SK-N-SH (cell line): ENCODE results near the gene NDUFB8. TPM values are rescaled to one million over a fixed set of nuclear protein-coding genes. Genes with fewer than 3 reads are reported as not detected.

Experiments used
- CTCF ChIA-PET: fragments of 300-600, 350-600 bp; formaldehyde crosslinking; extraction: SDS; loops from one replicate; lab custom pipeline; 2021; lab: Yijun Ruan, JAX
- POLR2A ChIA-PET: fragments of 350-600 bp; sonication (Branson Sonifier 250); formaldehyde crosslinking; extraction: SDS; loops from one replicate; lab custom pipeline; 2020; ENCODE audit warnings: antibody characterized with exemption, inconsistent platforms; lab: Yijun Ruan, JAX
- DNase-seq: peaks from one replicate; pipeline ENCODE4 v3.0.0; 2012
- H2AFZ ChIP-seq: fragments of 200-600 bp; sonication (generic); 2 replicates; pipeline ENCODE4 v1.8.1; 2016; ENCODE audit warnings: antibody characterized with exemption, mild to moderate bottlenecking, low read depth
- H3F3A ChIP-seq: fragments of 200-600 bp; sonication (generic); replicated peaks from 2 replicates; pipeline ENCODE3; 2016; ENCODE audit warnings: antibody characterized with exemption, mild to moderate bottlenecking; ENCODE audit not compliant: insufficient read depth
- H3K27ac ChIP-seq, 2 experiments: fragments of 200-500 bp in 1 of 2; fragments of 200-600 bp in 1 of 2; sonication (Bioruptor generic) in 1 of 2; sonication (generic), shearing (Covaris generic) in 1 of 2; 2 replicates each; pipeline versions ENCODE4 v1.5.1 to v1.6.1; 2014 to 2016; ENCODE audit warnings: low read depth in 2 of 2, inconsistent platforms in 1 of 2, low read length in 1 of 2, mild to moderate bottlenecking in 1 of 2, mixed read lengths in 1 of 2
- H3K27me3 ChIP-seq: fragments of 200-600 bp; sonication (generic), shearing (Covaris generic); 2 replicates; pipeline ENCODE4 v1.6.1; 2016; ENCODE audit warnings: mixed run types; ENCODE audit not compliant: insufficient read depth
- H3K36me3 ChIP-seq, 2 experiments: fragments of 200-500 bp in 1 of 2; fragments of 200-600 bp in 1 of 2; sonication (Bioruptor generic) in 1 of 2; sonication (generic) in 1 of 2; replicated peaks in 1 of 2; 2 replicates each; pipeline versions ENCODE3 to v1.5.1; 2014 to 2016; ENCODE audit warnings: low read length in 1 of 2, mild to moderate bottlenecking in 1 of 2; ENCODE audit not compliant: insufficient read depth in 2 of 2, control insufficient read depth in 1 of 2
- H3K4me1 ChIP-seq, 2 experiments: fragments of 200-500 bp in 1 of 2; fragments of 200-600 bp in 1 of 2; sonication (Bioruptor generic) in 1 of 2; sonication (generic), shearing (Covaris generic) in 1 of 2; 2 replicates each; pipeline versions ENCODE4 v1.5.1 to v1.6.1; 2014 to 2016; ENCODE audit warnings: low read depth in 1 of 2, low read length in 1 of 2, mixed run types in 1 of 2; ENCODE audit not compliant: insufficient read depth in 2 of 2, control insufficient read depth in 1 of 2
- H3K4me2 ChIP-seq: fragments of 200-600 bp; sonication (generic), shearing (Covaris generic); 2 replicates; pipeline ENCODE4 v1.6.1; 2017; ENCODE audit warnings: mixed run types
- H3K4me3 ChIP-seq, 2 experiments: fragments of 200-500 bp in 1 of 2; fragments of 200-600 bp in 1 of 2; sonication (Bioruptor generic) in 1 of 2; sonication (generic), shearing (Covaris generic) in 1 of 2; 2 replicates each; pipeline versions ENCODE4 v1.5.1 to v1.8.1; 2014 to 2016; ENCODE audit warnings: low read depth in 2 of 2, inconsistent platforms in 1 of 2, low read length in 1 of 2, mild to moderate bottlenecking in 1 of 2, mixed read lengths in 1 of 2, moderate library complexity in 1 of 2
- H3K79me2 ChIP-seq: fragments of 200-600 bp; sonication (generic); 2 replicates; pipeline ENCODE4 v1.8.1; 2017; ENCODE audit warnings: mild to moderate bottlenecking; ENCODE audit not compliant: insufficient read depth
- H3K9ac ChIP-seq: fragments of 200-600 bp; sonication (generic); 2 replicates; pipeline ENCODE4 v1.6.1; 2017; ENCODE audit warnings: mixed run types
- H3K9me2 ChIP-seq: fragments of 200-600 bp; sonication (generic); 2 replicates; pipeline ENCODE4 v1.6.1; 2017; ENCODE audit warnings: mixed run types
- H3K9me3 ChIP-seq: fragments of 200-600 bp; sonication (generic); 2 replicates; pipeline ENCODE4 v1.6.1; 2017; ENCODE audit warnings: mixed run types, mild to moderate bottlenecking, moderate library complexity
- H4K20me1 ChIP-seq: fragments of 200-600 bp; sonication (generic); 2 replicates; pipeline ENCODE4 v1.6.1; 2017; ENCODE audit warnings: mild to moderate bottlenecking, mixed run types; ENCODE audit not compliant: insufficient read depth
- CHD2 ChIP-seq: fragments of 150-350 bp; IDR thresholded peaks from 2 replicates; pipeline ENCODE4 v1.6.1; 2018; ENCODE audit warnings: low read length; ENCODE audit not compliant: partially characterized antibody
- EP300 ChIP-seq, 2 experiments: IDR thresholded peaks; 2 replicates each; pipeline versions ENCODE4 v1.4.0 to v1.6.1; 2012; ENCODE audit warnings: borderline replicate concordance in 1 of 2, low read depth in 1 of 2, low read length in 1 of 2
- FOXM1 ChIP-seq: IDR thresholded peaks from 2 replicates; pipeline ENCODE4 v1.4.0; 2012; ENCODE audit warnings: low read depth, mild to moderate bottlenecking
- MXI1 ChIP-seq: IDR thresholded peaks from 2 replicates; pipeline ENCODE4 v1.6.1; 2012; ENCODE audit warnings: mild to moderate bottlenecking, low read depth, low read length, improper control_type of control experiment
- NFIC ChIP-seq: IDR thresholded peaks from 2 replicates; pipeline ENCODE4 v1.4.0; 2012; ENCODE audit warnings: borderline replicate concordance
- RAD21 ChIP-seq: IDR thresholded peaks from 2 replicates; pipeline ENCODE4 v1.6.1; 2012; ENCODE audit warnings: mild to moderate bottlenecking, low read length
- RCOR1 ChIP-seq: fragments of 150-350 bp; IDR thresholded peaks from 2 replicates; pipeline ENCODE4 v1.6.1; 2017; ENCODE audit warnings: antibody characterized with exemption, low read length
- RFX5 ChIP-seq: IDR thresholded peaks from 2 replicates; pipeline ENCODE4 v1.6.1; 2012; ENCODE audit warnings: mild to moderate bottlenecking, improper control_type of control experiment, low read length
- RXRA ChIP-seq: IDR thresholded peaks from 2 replicates; pipeline ENCODE4 v1.4.0; 2012; ENCODE audit warnings: low read depth, mild to moderate bottlenecking, borderline replicate concordance
- SMC3 ChIP-seq: IDR thresholded peaks from 2 replicates; pipeline ENCODE4 v1.6.1; 2012; ENCODE audit warnings: low read depth, low read length, improper control_type of control experiment
- WGBS: methylation state at CpG from one replicate; pipeline ENCODE4 v1.1.6; 2017; ENCODE audit warnings: low lambda C conversion rate; 5-methylcytosine and 5-hydroxymethylcytosine counted together
- polyA plus RNA-seq, 3 experiments: library from polyadenylated mRNA; depleted of rRNA; stranded (reverse); fragments of >200 nt; gene quantifications; 2 replicates each; pipeline ENCODE4 v1.2.3, GENCODE V29; 2012
- TF ChIP-seq, protein P1 (sequence below): fragments of 200-600 bp; sonication (generic); IDR thresholded peaks from 2 replicates; pipeline ENCODE4 v1.6.1; 2017; ENCODE audit warnings: antibody characterized with exemption, mild to moderate bottlenecking, moderate library complexity
- TF ChIP-seq, protein P2 (sequence below): fragments of 150-350 bp; IDR thresholded peaks from 2 replicates; pipeline ENCODE4 v1.6.1; 2017; ENCODE audit warnings: antibody characterized with exemption, low read length, low read depth, borderline replicate concordance
- TF ChIP-seq, protein P3 (sequence below): IDR thresholded peaks from 2 replicates; pipeline ENCODE4 v1.6.1; 2012; ENCODE audit warnings: mild to moderate bottlenecking, low read depth, low read length, moderate library complexity

NDUFB8 gene
- polyA plus RNA-seq, 1 of the 3 experiments (the other 2 are of a cell fraction) = 368 TPM

DNA sequence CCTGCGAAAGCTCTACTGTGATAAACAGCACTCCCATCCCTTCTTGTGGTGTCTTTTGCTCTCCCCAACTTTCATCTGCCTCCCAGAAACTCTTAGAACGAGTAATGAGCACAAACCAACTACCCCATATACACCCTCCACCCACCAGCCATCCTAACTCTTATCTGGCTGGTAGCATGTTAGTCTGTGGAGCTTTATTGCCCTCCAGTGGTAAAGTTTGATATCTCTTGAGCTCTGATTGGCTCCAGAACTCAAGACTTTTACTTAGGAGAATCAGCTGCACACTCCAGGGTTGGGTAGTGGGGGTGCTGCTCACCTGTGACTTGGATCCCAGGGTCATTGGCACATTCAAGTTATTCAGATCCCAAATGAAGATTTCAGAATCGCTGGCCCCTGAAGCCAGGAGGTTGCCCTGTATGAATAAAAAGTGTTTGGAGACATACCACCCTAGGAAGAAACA, 20.9 kb downstream of the NDUFB8 start (continued):
- TF ChIP-seq, protein P1, sequence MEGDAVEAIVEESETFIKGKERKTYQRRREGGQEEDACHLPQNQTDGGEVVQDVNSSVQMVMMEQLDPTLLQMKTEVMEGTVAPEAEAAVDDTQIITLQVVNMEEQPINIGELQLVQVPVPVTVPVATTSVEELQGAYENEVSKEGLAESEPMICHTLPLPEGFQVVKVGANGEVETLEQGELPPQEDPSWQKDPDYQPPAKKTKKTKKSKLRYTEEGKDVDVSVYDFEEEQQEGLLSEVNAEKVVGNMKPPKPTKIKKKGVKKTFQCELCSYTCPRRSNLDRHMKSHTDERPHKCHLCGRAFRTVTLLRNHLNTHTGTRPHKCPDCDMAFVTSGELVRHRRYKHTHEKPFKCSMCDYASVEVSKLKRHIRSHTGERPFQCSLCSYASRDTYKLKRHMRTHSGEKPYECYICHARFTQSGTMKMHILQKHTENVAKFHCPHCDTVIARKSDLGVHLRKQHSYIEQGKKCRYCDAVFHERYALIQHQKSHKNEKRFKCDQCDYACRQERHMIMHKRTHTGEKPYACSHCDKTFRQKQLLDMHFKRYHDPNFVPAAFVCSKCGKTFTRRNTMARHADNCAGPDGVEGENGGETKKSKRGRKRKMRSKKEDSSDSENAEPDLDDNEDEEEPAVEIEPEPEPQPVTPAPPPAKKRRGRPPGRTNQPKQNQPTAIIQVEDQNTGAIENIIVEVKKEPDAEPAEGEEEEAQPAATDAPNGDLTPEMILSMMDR = peak; percentile 81
- TF ChIP-seq RAD21 = peak; percentile 94
- no peak for TF ChIP-seq CHD2
- TF ChIP-seq MXI1 = no peak
- TF ChIP-seq RXRA = no peak
- no peak for TF ChIP-seq RFX5
- TF ChIP-seq, protein P2, sequence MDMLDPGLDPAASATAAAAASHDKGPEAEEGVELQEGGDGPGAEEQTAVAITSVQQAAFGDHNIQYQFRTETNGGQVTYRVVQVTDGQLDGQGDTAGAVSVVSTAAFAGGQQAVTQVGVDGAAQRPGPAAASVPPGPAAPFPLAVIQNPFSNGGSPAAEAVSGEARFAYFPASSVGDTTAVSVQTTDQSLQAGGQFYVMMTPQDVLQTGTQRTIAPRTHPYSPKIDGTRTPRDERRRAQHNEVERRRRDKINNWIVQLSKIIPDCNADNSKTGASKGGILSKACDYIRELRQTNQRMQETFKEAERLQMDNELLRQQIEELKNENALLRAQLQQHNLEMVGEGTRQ = no peak
- 0 out of 2 replicates have a peak, but pooled peaks have one; percentile 15 for TF ChIP-seq RCOR1
- TF ChIP-seq NFIC = no peak
- TF ChIP-seq FOXM1 = no peak
- no peak for TF ChIP-seq EP300 (IDR thresholded peaks at IDR 0.05; ENCODE audit: borderline replicate concordance in 1 of 2, low read depth in 1 of 2, low read length in 1 of 2)
- peak; percentile 76 for TF ChIP-seq SMC3

DNA sequence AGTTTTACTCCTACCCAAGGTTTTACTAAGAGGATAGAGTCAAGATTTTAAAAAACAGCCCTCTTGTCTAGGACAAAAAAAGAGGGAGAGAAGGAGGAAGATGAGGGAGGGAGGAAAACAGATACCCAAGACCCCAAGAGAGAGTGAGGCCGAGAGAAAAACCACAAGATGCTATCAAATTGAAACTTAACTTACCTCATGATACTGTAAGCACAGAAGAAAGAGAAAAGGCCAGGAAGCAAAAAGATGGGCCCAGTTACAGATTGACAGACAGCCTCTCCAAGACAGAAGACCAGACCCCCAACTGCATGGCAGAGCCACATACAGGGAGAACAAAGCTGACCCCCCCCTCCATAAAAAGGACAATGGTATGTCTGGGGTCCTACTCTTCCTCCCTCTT, 21.4 kb downstream of the NDUFB8 start:
- Histone ChIP-seq H3K9me2 (no peaks in the 10 kb centered on the region), H2AFZ (no peak overlapping the region), H3K79me2 (no peaks in the 10 kb centered on the region), H3K4me3 (no peak overlapping the region), H3K4me2 (no peak overlapping the region), H3K9ac (no peak overlapping the region), H3K9me3 (no peaks in the 10 kb centered on the region), H3K27ac (no peak overlapping the region; a peak in 1 of 4 replicates), H3K36me3 (peaks cover 0 to 2% of the 10 kb centered on the region in 2 experiments), H4K20me1 (no peaks in the 10 kb centered on the region), H3K4me1 (peaks cover 0 to 15% of the 10 kb centered on the region in 2 experiments; a peak in 2 of 4 replicates), H3K27me3 (no peaks in the 10 kb centered on the region), H3F3A (no peaks in the 10 kb centered on the region)
- POLR2A ChIA-PET = no interaction called here
- DNase-seq = no peak
- TF ChIP-seq, protein P3, sequence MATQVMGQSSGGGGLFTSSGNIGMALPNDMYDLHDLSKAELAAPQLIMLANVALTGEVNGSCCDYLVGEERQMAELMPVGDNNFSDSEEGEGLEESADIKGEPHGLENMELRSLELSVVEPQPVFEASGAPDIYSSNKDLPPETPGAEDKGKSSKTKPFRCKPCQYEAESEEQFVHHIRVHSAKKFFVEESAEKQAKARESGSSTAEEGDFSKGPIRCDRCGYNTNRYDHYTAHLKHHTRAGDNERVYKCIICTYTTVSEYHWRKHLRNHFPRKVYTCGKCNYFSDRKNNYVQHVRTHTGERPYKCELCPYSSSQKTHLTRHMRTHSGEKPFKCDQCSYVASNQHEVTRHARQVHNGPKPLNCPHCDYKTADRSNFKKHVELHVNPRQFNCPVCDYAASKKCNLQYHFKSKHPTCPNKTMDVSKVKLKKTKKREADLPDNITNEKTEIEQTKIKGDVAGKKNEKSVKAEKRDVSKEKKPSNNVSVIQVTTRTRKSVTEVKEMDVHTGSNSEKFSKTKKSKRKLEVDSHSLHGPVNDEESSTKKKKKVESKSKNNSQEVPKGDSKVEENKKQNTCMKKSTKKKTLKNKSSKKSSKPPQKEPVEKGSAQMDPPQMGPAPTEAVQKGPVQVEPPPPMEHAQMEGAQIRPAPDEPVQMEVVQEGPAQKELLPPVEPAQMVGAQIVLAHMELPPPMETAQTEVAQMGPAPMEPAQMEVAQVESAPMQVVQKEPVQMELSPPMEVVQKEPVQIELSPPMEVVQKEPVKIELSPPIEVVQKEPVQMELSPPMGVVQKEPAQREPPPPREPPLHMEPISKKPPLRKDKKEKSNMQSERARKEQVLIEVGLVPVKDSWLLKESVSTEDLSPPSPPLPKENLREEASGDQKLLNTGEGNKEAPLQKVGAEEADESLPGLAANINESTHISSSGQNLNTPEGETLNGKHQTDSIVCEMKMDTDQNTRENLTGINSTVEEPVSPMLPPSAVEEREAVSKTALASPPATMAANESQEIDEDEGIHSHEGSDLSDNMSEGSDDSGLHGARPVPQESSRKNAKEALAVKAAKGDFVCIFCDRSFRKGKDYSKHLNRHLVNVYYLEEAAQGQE = no peak
- CTCF ChIA-PET = interaction anchor here (1.0 to 14.3 kb wide), 33 partner anchors 8 to 663 kb away, joined by 3 to 150 read pairs (median 6); partner anchors contain the start of genes HIF1AN, PKD2L1 and SEC31B
- WGBS = 10% methylated on average over 1 of the region's 1 CpG
